MM.1S (cell line): ENCODE measurements around the gene TRAM2.

Experiments used
- DNase-seq: peaks from one replicate; pipeline ENCODE4 v3.0.0-alpha.2; 2015
- H2AFZ ChIP-seq: fragments of 300-600 bp; sonication (generic); 2 replicates; pipeline ENCODE4 v1.6.0; 2016; ENCODE audit warnings: antibody characterized with exemption, low read length
- H3F3A ChIP-seq: fragments of 300-600 bp; sonication (generic); 2 replicates; pipeline ENCODE4 v1.6.1; 2016; ENCODE audit warnings: mild to moderate bottlenecking, antibody characterized with exemption, low read length, moderate library complexity, mixed read lengths; ENCODE audit not compliant: insufficient read depth
- H3K27ac ChIP-seq: fragments of 300-600 bp; sonication (generic); 2 replicates; pipeline ENCODE4 v1.5.1; 2016; ENCODE audit warnings: mild to moderate bottlenecking, low read length
- H3K27me3 ChIP-seq: fragments of 300-600 bp; sonication (generic); replicated peaks from 2 replicates; pipeline ENCODE4 v1.6.0; 2016; ENCODE audit warnings: low read length; ENCODE audit not compliant: insufficient read depth
- H3K36me3 ChIP-seq: fragments of 300-600 bp; sonication (generic); replicated peaks from 2 replicates; pipeline ENCODE4 v1.6.1; 2016; ENCODE audit warnings: mild to moderate bottlenecking, low read length, mixed read lengths; ENCODE audit not compliant: insufficient read depth
- H3K4me1 ChIP-seq: fragments of 300-600 bp; sonication (generic); 2 replicates; pipeline ENCODE4 v1.6.1; 2016; ENCODE audit warnings: low read length, mixed read lengths
- H3K4me2 ChIP-seq: fragments of 300-600 bp; sonication (generic); 2 replicates; pipeline ENCODE4 v1.6.0; 2016; ENCODE audit warnings: low read depth, low read length
- H3K4me3 ChIP-seq: fragments of 300-600 bp; sonication (generic); 2 replicates; pipeline ENCODE4 v1.5.1; 2016; ENCODE audit warnings: low read length, mixed read lengths
- H3K79me2 ChIP-seq: fragments of 300-600 bp; sonication (generic); 2 replicates; pipeline ENCODE4 v1.6.1; 2016; ENCODE audit warnings: mixed run types, low read length, mixed read lengths
- H3K9ac ChIP-seq: fragments of 300-600 bp; sonication (generic); 2 replicates; pipeline ENCODE4 v1.6.1; 2016; ENCODE audit warnings: low read length, mixed read lengths
- H3K9me2 ChIP-seq: fragments of 300-600 bp; sonication (generic); replicated peaks from 2 replicates; pipeline ENCODE4 v1.6.1; 2016; ENCODE audit warnings: mild to moderate bottlenecking, low read length, mixed read lengths; ENCODE audit not compliant: insufficient read depth
- H3K9me3 ChIP-seq: fragments of 300-600 bp; sonication (generic); replicated peaks from 2 replicates; pipeline ENCODE4 v1.6.1; 2016; ENCODE audit warnings: mild to moderate bottlenecking, low read length, mixed read lengths; ENCODE audit not compliant: insufficient read depth
- H4K20me1 ChIP-seq: fragments of 300-600 bp; sonication (generic); 2 replicates; pipeline ENCODE4 v1.6.1; 2016; ENCODE audit warnings: mild to moderate bottlenecking, low read length, moderate library complexity, mixed read lengths; ENCODE audit not compliant: insufficient read depth
- CTCF ChIP-seq: fragments of 300-600 bp; sonication (generic); IDR thresholded peaks from 2 replicates; pipeline ENCODE4 v1.5.1; 2016; ENCODE audit warnings: antibody characterized with exemption, low read length, mixed read lengths
- EZH2 ChIP-seq: fragments of 300-600 bp; sonication (generic); optimal IDR thresholded peaks from 2 replicates; pipeline ENCODE3; 2017; ENCODE audit warnings: low read depth, mild to moderate bottlenecking, antibody characterized with exemption, low read length, mixed read lengths
- EZH2phosphoT487 ChIP-seq: fragments of 300-600 bp; sonication (generic); IDR thresholded peaks from 2 replicates; pipeline ENCODE4 v1.6.1; 2018; ENCODE audit warnings: antibody characterized with exemption, low read length

The TRAM2 gene

DNA sequence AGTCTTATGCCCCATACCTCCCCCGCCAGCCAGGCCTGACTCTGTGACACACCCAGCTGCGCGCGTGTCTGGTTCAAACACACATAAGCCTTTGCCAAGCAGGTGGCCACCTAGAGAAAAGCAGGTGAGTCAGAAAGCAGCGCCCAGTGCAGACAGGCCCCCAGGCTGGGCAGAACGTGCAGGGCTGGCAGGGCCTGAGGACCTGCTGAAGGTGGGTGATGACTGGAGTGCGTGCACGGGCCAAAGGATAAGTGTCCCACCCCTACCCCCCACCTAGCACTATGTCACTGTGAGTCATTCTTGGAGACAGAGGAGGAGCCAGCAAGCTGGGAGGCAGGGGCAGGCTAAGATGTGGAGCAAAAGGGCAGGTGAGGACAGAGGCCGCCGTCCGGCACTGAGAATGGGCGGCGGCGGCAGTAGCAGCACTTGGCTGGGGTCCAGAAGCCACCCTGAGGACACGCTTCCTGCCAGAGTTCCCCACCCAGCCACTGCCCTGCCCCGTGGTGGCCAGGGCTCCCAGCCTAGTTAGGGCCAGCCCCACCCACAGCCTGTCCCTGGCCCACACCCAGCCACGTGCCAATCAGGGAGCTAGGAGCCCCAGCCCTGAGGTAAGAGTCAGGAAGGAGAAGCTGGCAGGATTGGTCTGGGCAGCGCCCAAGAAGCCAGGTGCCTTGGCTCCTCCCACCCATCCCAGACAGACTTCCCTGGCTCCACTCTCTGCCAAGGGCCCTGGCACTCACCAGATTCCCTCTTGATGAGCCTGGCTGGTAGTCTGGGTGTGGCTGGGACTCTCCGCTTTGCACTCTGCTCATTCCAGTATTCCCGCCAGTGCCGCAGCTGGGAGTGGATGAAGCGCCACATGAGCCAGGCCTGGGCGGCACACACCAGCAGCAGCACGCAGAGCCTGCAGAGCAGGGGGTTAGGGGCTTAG lies 72.7 kb downstream of the TRAM2 start:
- Histone ChIP-seq H3K79me2 (peaks cover 67% of the 10 kb centered on the region), H3K4me1 (peaks cover 37% of the 10 kb centered on the region), H3K27me3 (no peaks in the 10 kb centered on the region), H3K9me2 (no peaks in the 10 kb centered on the region), H2AFZ (no peak overlapping the region), H3K27ac (no peak overlapping the region; the same call in 1 of the 2 replicates), H4K20me1 (no peaks in the 10 kb centered on the region), H3K9me3 (no peaks in the 10 kb centered on the region), H3K4me3 (no peak overlapping the region), H3K9ac (no peak overlapping the region), H3K4me2 (no peak overlapping the region), H3K36me3 (peaks cover 45% of the 10 kb centered on the region), H3F3A (peaks cover 45% of the 10 kb centered on the region)
- TF ChIP-seq EZH2 (no peak), CTCF (no peak), EZH2phosphoT487 (no peak)
- DNase-seq, result no peak

DNA sequence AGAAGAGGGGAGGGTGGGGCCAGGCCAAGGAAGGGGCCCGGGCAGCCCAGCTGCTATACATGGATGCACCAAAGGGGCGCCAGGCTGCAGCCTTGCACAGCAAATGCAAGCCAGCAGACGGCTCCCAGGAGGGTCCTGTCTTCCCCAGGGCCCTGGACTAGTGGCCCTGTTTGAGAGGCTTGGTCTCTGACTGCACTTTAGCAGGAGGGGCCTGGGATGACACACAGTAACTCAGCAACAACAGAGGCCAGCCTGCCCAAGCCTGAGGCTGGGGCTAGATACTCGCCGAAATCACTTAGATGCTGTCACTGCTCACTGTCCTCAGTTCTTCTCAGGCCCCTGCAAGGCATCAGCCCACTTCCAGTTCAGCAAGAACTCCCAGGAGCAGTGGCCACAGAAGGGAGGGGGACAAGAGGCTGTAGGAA lies 73.5 kb downstream of the TRAM2 start:
- H3K36me3 ChIP-seq, result peaks cover 41% of the 10 kb centered on the region
- H3K27ac ChIP-seq, result peak overlapping the region; percentile 3; the same call in 1 of the 2 replicates
- no peaks in the 10 kb centered on the region for H3K9me2 ChIP-seq
- H3K9me3 ChIP-seq, result no peaks in the 10 kb centered on the region
- H3K4me1 ChIP-seq, result peaks cover 43% of the 10 kb centered on the region
- peaks cover 61% of the 10 kb centered on the region for H3K79me2 ChIP-seq
- H3K27me3 ChIP-seq, result no peaks in the 10 kb centered on the region
- no peak overlapping the region for H3K4me3 ChIP-seq
- no peak for TF ChIP-seq EZH2phosphoT487
- TF ChIP-seq CTCF, result no peak
- no peak for TF ChIP-seq EZH2
- no peaks in the 10 kb centered on the region for H4K20me1 ChIP-seq
- no peak overlapping the region for H3K4me2 ChIP-seq
- peaks cover 51% of the 10 kb centered on the region for H3F3A ChIP-seq
- DNase-seq, result no peak
- no peak overlapping the region for H3K9ac ChIP-seq
- no peak overlapping the region for H2AFZ ChIP-seq

GRCh38 chr6:52502306-52503029 lies 74.4 kb downstream of the TRAM2 start:
- Histone ChIP-seq H3K4me3 (no peak overlapping the region), H3K27ac (peak overlapping the region; percentile 9; the same call in 1 of the 2 replicates), H3K4me2 (no peak overlapping the region), H3K4me1 (peaks cover 49% of the 10 kb centered on the region), H3K27me3 (no peaks in the 10 kb centered on the region), H3K9me2 (no peaks in the 10 kb centered on the region), H3K79me2 (peaks cover 54% of the 10 kb centered on the region), H3K9me3 (no peaks in the 10 kb centered on the region), H3K9ac (no peak overlapping the region), H3K36me3 (peaks cover 36% of the 10 kb centered on the region), H2AFZ (no peak overlapping the region), H4K20me1 (no peaks in the 10 kb centered on the region), H3F3A (peaks cover 60% of the 10 kb centered on the region)
- TF ChIP-seq EZH2phosphoT487 (no peak), CTCF (no peak), EZH2 (no peak)
- no peak for DNase-seq
